Stimulated activated CD8-positive, alpha-beta memory T cell treated with anti-CD3 and anti-CD28 coated beads, Interleukin-2, amount 100 ng/mL, for 48 hours (primary cell): ENCODE data around the gene GREB1L.

Experiments
- DNase-seq, 2 donors: peaks; one replicate each; pipeline ENCODE4 v3.0.0-alpha.2; 2020; ENCODE audit warnings: low read depth in 2 of 2

GREB1L gene

DNA sequence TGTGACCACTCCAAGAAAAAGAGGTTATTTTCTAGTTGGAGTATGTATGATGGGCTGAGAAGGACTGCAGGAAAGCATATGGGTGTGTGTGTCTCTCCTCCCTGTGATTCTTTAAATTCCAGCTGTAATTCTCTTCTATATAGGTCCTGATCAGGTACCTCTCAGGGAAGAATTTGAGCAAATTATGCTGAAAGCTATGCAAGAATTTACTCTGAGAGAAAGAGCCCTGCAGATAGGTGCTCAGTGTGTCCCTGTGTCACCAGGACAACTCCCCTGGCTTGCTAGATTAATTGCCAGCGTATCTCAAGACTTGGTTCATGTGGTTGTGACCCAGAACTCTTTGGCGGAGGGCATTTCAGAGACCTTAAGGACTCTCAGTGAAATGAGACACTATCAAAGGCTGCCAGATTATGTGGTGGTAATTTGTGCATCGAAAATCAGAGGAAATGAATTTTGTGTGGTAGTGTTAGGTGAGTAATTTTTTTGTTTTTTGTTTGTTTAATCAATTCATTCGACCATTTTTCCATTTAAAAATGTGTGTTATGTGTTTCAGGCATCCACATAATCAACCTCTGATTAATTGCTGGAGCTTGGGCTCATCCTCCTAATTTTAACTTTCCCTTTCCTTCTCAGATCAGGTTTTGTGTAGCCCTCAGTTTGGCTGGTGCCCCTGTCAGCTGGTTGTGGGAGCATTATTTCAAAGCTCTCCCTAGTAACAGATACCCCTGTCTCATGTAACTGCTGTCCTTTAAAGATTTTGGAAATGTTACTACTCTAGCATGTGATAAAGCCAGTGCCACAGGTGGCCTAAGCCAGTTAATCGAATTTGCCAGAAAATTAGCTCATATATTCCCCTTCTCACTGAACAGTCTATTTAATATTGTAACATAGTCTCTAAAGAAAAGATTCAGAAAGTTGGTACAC is 207.6 kb downstream of the GREB1L start:
- DNase-seq: no peak

DNA sequence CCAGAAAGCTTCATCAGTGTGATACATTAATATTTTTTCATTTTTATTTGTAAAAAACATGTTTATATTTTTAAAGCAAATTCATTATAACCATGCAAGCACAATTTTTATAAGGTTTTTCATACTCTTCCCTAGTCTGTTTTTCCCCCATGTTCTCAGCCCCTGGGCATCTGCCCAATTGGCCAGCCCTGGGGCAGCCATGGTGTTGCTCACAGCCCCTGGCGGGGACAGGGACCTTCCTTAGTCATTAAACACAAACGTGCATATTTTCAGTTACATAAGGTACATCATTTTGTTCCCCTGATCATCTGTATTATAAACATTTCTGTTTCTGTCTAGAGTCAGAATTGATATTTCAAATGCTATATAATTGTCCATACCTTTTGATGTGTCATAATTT is 208.5 kb downstream of the GREB1L start:
- DNase-seq: no peak

DNA sequence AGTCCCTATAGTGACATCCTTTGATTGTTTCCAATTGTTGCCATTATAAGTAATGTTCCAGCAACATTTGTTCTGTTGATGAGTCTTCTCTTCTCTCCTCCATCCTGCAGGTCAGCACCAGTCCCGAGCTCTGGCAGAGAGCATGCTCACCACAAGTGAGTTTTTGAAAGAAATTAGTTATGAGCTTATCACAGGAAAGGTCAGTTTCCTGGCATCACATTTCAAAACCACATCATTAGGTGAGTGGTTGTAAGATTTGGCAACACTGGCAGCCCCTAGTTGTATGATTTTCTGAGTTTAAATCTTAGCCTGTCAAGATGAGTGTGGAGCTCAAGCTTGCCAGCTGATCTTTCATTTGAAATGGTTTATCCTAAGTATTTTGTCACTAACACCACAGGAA is 208.9 kb downstream of the GREB1L start:
- no peak for DNase-seq

DNA sequence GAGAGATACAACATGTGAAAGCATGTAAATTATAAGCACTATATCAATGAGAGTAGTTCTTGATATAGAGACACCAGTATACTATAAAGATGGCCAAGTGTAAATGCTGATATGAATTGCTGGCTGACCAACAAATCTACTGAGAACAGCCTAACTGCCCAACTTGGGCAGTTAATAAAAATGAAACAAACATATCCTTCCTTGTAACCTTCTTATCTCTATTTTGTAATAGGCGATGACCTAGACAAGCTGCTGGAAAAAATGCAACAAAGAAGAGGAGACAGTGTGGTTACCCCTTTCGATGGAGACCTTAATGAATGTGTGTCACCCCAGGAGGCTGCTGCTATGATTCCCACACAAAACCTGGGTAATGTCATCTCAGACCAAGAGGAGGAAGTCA is 209.8 kb downstream of the GREB1L start:
- no peak for DNase-seq

- no peak for DNase-seq
Observed at GRCh38 chr18:21452276-21452780, 210.3 kb downstream of the GREB1L start.

GRCh38 chr18:21452796-21453510 is 210.9 kb downstream of the GREB1L start:
- DNase-seq: no peak

GRCh38 chr18:21453511-21453901 is 211.5 kb downstream of the GREB1L start:
- DNase-seq: no peak

DNA sequence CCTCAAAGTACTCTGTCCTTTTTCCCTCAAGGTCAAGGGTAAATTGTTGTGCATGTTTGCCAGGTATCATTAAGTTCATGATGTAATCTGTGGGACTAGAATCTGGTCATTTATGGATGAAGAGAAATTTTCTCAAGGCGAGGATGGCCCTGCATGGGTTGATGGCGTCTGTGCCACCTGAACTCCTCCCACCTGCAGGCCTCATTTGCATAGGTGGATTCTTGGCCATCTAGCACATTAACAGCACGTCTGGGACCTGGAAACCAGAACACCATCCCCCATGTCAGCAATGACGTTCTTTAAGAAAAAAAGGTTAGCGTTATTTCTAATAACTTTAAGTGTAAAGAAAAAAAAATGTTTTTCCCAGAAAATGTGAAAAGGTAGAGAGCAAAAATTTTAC is 212.7 kb downstream of the GREB1L start:
- no peak for DNase-seq

GRCh38 chr18:21456428-21457178 is 214.6 kb downstream of the GREB1L start:
- DNase-seq: no peak

- no peak for DNase-seq
Observed at GRCh38 chr18:21457179-21457535, 215.1 kb downstream of the GREB1L start.

DNA sequence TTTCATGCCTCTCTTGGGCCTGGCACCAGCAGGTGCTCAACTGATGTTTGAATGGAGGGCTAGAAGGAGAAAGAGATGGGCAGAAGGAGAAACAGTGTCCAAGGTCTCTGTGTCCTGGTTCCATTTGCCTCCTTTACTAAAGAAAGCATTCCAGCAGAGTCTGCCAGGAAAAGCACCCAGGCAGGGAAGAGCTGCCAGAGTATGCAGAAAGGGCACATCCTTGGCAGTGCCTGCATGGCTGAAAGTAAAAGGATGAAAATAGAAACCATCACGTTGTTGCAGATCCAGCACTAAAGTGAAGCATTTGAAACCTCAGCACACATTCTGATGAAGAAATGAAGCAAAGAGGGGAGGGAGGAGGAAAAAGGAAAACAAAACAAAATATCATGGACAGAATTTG is 216.3 kb downstream of the GREB1L start:
- DNase-seq: no peak

- DNase-seq: no peak
Observed at GRCh38 chr18:21458788-21459187, 216.8 kb downstream of the GREB1L start.

DNA sequence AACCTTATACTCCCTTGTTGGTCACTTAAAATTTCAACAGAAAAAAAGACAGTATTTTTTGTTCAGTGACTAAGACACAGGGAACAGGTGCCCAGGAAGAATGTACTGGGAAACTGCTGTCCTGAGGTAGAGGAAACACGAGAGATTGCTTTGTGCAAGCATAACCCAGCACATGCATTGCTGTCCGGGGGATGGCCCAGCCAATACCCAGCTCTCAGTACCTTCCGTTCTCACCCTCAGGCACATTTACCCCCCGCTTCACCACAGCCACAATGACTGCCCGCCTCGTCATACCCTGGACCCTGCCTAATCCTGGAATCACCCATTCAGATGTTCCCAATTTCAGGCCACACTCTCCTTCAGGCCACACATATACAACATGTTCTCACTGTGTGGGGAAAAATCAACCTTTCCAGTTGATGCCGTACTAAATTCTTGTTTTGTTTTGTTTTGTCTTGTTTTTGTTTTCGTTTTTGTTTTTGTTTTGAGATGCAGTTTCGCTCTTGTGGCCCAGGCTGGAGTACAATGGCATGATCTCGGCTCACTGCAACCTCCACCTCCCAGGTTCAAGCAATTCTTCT is 217.8 kb downstream of the GREB1L start:
- DNase-seq: no peak

- DNase-seq: no peak
Observed at GRCh38 chr18:21461460-21461859, 219.4 kb downstream of the GREB1L start.

DNA sequence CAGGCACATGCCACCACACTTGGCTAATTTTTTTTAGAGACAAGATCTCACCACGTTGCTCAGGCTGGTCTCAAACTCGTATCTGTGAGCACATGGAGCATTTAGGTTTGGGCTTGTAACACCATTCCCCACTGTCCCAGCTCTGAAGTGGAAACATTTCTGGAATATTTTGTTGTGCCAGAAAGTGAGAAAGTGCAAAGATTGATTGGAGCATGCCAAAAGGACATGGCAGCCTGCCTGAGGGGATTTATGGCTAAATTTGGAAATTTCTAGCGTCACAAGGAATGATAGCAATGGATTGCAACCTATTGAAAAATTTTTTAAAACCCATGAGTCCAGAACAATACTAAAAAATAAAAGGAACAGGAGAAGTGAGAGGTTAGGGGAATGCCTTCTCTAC is 221.7 kb downstream of the GREB1L start:
- DNase-seq: no peak

DNA sequence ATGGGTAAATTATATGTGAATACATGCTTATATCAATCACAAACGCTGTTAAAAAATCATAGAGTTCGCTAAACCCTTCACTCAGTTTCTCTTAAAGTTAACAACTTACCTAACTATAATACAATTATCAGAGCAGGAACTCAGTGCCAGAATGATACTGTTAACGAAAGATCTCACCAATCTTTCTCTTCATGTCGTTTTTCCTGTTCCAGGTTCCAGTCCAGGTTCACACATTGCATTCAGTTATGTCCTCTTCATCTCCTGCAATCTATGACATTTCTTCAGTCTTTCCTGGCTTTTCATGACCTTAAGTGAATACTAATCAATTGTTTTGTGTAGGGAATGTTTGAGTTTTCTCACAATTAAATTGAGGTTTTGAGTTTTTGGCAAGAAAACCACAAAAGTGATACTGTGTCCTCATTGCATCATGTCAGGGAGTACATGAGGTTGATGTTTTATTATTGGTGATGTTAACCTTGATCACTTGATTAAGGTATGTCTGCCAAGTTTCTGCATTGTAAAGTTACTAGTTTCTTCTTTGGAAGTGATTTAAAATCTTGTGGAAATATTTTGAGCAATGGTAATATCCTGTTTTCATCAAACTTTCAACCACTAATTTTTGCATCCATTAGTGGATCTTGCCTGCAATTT is 226.6 kb downstream of the GREB1L start:
- DNase-seq: no peak

DNA sequence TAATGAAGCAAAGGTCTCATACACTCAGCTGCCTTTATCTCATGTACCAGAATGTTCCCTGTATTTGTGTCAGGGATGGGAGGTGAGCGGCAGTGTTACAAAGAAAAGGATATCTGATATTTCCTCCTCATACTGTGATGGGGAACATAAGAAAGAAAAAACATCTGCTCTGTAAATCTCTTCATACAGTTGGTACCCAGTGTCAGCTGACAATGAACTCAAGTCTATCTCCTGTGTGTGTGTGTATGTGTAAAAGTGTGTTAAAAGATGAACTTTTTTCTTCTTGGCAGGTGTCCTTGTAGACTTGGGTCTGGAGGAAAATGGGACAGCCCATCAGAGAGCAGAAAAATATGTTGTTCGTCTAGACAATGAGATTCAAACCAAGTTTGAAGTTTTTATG is 230.7 kb downstream of the GREB1L start:
- DNase-seq: no peak

- no peak for DNase-seq
Observed at GRCh38 chr18:21474621-21475020, 232.6 kb downstream of the GREB1L start.

GRCh38 chr18:21479721-21480120 is 237.7 kb downstream of the GREB1L start:
- no peak for DNase-seq

GRCh38 chr18:21481739-21482138 is 239.7 kb downstream of the GREB1L start:
- no peak for DNase-seq

- no peak for DNase-seq
Observed at GRCh38 chr18:21483051-21483450, 241.0 kb downstream of the GREB1L start.
